ENCODE measurements around the gene SLC44A4.
"Not testable (repeated sequence)": the region's sequence is repeated elsewhere in the genome, so short reads cannot be mapped to it uniquely, and the experiment has no call there.

SLC44A4 gene

GRCh38 chr6:31878726-31879125, at the start of gene SLC44A4:
SLC44A4 (minus strand) TSS chr6:31878997; CDS start chr6:31878980, 17 bp downstream.
- DNase-seq, result no peak

- DNase-seq, result no peak
These were observed 49.8 kb upstream of the SLC44A4 start for GRCh38 chr6:31928672-31928939.

GRCh38 chr6:31927863-31928671, 49.3 kb upstream of the SLC44A4 start:
- no peak for DNase-seq

GRCh38 chr6:31927242-31927862, 48.6 kb upstream of the SLC44A4 start, which contains the start of gene C2:
C2 (plus strand) TSS chr6:31927717; CDS start chr6:31927753, 36 bp downstream.
- no peak for DNase-seq

GRCh38 chr6:31922942-31923341, 44.1 kb upstream of the SLC44A4 start:
- no peak for DNase-seq

GRCh38 chr6:31920811-31921210, 42.0 kb upstream of the SLC44A4 start:
- DNase-seq, result no peak

GRCh38 chr6:31919624-31920303, 41.0 kb upstream of the SLC44A4 start:
- DNase-seq, result no peak

GRCh38 chr6:31918069-31918720, 39.4 kb upstream of the SLC44A4 start:
- DNase-seq, result no peak

- DNase-seq, result no peak
These were observed 37.0 kb upstream of the SLC44A4 start for GRCh38 chr6:31915756-31916155.

- DNase-seq, result no peak
These were observed 36.6 kb upstream of the SLC44A4 start for GRCh38 chr6:31915351-31915750.

- no peak for DNase-seq
These were observed 33.2 kb upstream of the SLC44A4 start for GRCh38 chr6:31911826-31912585.

GRCh38 chr6:31909298-31909697, 30.5 kb upstream of the SLC44A4 start:
- DNase-seq, result not testable (repeated sequence)

GRCh38 chr6:31908791-31909190, 30.0 kb upstream of the SLC44A4 start:
- no peak for DNase-seq

- not testable (repeated sequence) for DNase-seq
These were observed 29.5 kb upstream of the SLC44A4 start for GRCh38 chr6:31908255-31908654.

- no peak for DNase-seq
These were observed 28.5 kb upstream of the SLC44A4 start for GRCh38 chr6:31907158-31907813.

GRCh38 chr6:31906727-31907126, 27.9 kb upstream of the SLC44A4 start:
- not testable (repeated sequence) for DNase-seq

GRCh38 chr6:31906122-31906521, 27.3 kb upstream of the SLC44A4 start:
- DNase-seq, result no peak

GRCh38 chr6:31905041-31905440, 26.2 kb upstream of the SLC44A4 start:
- no peak for DNase-seq

- DNase-seq, result no peak
These were observed 25.2 kb upstream of the SLC44A4 start for GRCh38 chr6:31903957-31904356.

GRCh38 chr6:31901953-31902643, 23.3 kb upstream of the SLC44A4 start, which contains the start of gene ZBTB12:
ZBTB12 (minus strand) TSS chr6:31902086; CDS start chr6:31901305, 781 bp downstream.
- peak; percentile 98 for DNase-seq

- peak; percentile 79 for DNase-seq
These were observed 22.7 kb upstream of the SLC44A4 start for GRCh38 chr6:31901415-31901952.

Data from left hindlimb (tissue), 1 donor.